Adrenal gland (tissue), 5 donors: ENCODE results near the gene RYR1.
"Not testable (repeated sequence)": the region's sequence is repeated elsewhere in the genome, so short reads cannot be mapped to it uniquely, and the experiment has no call there.

Experiments
- CTCF ChIP-seq, 6 experiments: fragments of 450-650 bp in 4 of 6; fragments of 200-600 bp in 2 of 6; sonication (generic) in 1 of 6; IDR thresholded peaks; 1 replicate in 5 of 6; 2 replicates in 1 of 6; pipeline versions ENCODE4 v1.5.1 to v1.8.0; 2016 to 2021; ENCODE audit warnings: antibody characterized with exemption in 6 of 6, mild to moderate bottlenecking in 2 of 6, moderate library complexity in 1 of 6
- POLR2A ChIP-seq, 2 donors: fragments of 450-650 bp; IDR thresholded peaks; one replicate each; pipeline ENCODE4 v1.6.1; 2017; ENCODE audit warnings: antibody characterized with exemption in 2 of 2, mild to moderate bottlenecking in 2 of 2, moderate library complexity in 1 of 2
- donor health status: DM: no; HTN: no; CAD: no.

DNA sequence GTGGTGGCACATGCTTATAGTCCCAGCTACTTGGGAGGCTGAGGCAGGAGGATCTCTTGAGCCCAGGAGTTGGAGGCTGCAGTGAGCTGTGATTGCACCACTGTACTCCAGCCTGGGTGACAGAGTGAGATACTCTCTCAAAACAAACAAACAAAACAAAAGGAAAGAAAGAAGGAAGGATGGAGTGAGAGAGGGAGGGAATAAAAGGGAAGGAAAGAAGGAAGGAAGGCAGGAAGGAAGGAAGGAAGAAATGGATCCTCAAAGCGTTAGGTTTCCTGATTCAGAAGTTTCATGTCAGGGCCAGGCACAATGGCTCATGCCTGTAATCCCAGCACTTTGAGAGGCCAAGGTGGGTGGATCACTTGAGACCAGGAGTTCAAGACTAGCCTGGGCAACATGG, 84.5 kb downstream of the RYR1 start:
- not testable (repeated sequence) for TF ChIP-seq CTCF, POLR2A (IDR thresholded peaks at IDR 0.05)
